Hematopoietic multipotent progenitor cell treated with erythropoietin and hydrocortisone succinate and interleukin-3 and kit ligand, for 4 days (in vitro differentiated cells): ENCODE data around the gene SLPI.

ENCODE experiments used
- DNase-seq: peaks from one replicate; pipeline ENCODE4 v3.0.0-alpha.2; 2015

SLPI gene

GRCh38 chr20:45254383-45255262, at the start of gene SLPI:
Gene SLPI, minus strand, starts transcription at chr20:45254564. Its CDS starts 21 bp downstream, at chr20:45254543.
- peak; percentile 67 for DNase-seq

- DNase-seq, result no peak
These were observed 49.5 kb upstream of the SLPI start for GRCh38 chr20:45303586-45304463.

GRCh38 chr20:45301824-45302271, 47.5 kb upstream of the SLPI start:
- DNase-seq, result no peak

GRCh38 chr20:45300961-45301360, 46.6 kb upstream of the SLPI start:
- DNase-seq, result peak; percentile 84

GRCh38 chr20:45299786-45300185, 45.4 kb upstream of the SLPI start:
- no peak for DNase-seq

GRCh38 chr20:45297786-45298497, 43.6 kb upstream of the SLPI start:
- DNase-seq, result no peak

GRCh38 chr20:45294659-45295058, 40.3 kb upstream of the SLPI start:
- DNase-seq, result no peak

GRCh38 chr20:45294003-45294368, 39.6 kb upstream of the SLPI start:
- no peak for DNase-seq

GRCh38 chr20:45293041-45294002, 39.0 kb upstream of the SLPI start:
- DNase-seq, result peak; percentile 89

- DNase-seq, result no peak
These were observed 38.0 kb upstream of the SLPI start for GRCh38 chr20:45292343-45292742.

GRCh38 chr20:45291526-45291925, 37.2 kb upstream of the SLPI start:
- DNase-seq, result no peak

- DNase-seq, result peak; percentile 92
These were observed 36.5 kb upstream of the SLPI start for GRCh38 chr20:45290677-45291355.

GRCh38 chr20:45289942-45290676, 35.7 kb upstream of the SLPI start:
- no peak for DNase-seq

- no peak for DNase-seq
These were observed 34.5 kb upstream of the SLPI start for GRCh38 chr20:45288860-45289259.

- no peak for DNase-seq
These were observed 34.0 kb upstream of the SLPI start for GRCh38 chr20:45288376-45288775.

- DNase-seq, result peak; percentile 30
These were observed 29.2 kb upstream of the SLPI start for GRCh38 chr20:45283551-45284057.

GRCh38 chr20:45282700-45283550, 28.6 kb upstream of the SLPI start:
- no peak for DNase-seq

GRCh38 chr20:45279992-45280391, 25.6 kb upstream of the SLPI start:
- no peak for DNase-seq

- no peak for DNase-seq
These were observed 21.0 kb upstream of the SLPI start for GRCh38 chr20:45275338-45275737.
